NK-92 (cell line): Measurements from ENCODE around the gene VSX1.

Experiments
- DNase-seq: peaks from one replicate; lab custom pipeline; 2025; ENCODE audit not compliant: unreplicated experiment; lab: John Stamatoyannopoulos, UW

VSX1 gene

GRCh38 chr20:25054995-25055629, 26.8 kb downstream of the VSX1 start:
- DNase-seq = no peak

GRCh38 chr20:25054096-25054820, 27.7 kb downstream of the VSX1 start:
- DNase-seq = no peak

- DNase-seq = no peak
Measured at GRCh38 chr20:25053255-25054031, 28.5 kb downstream of the VSX1 start.

- DNase-seq = no peak
Measured at GRCh38 chr20:25052255-25053194, 29.4 kb downstream of the VSX1 start.

GRCh38 chr20:25051386-25052155, 30.4 kb downstream of the VSX1 start:
- no peak for DNase-seq

GRCh38 chr20:25050501-25051350, 31.2 kb downstream of the VSX1 start:
- no peak for DNase-seq

- DNase-seq = no peak
Measured at GRCh38 chr20:25050082-25050481, 31.9 kb downstream of the VSX1 start.

- DNase-seq = no peak
Measured at GRCh38 chr20:25049261-25050060, 32.5 kb downstream of the VSX1 start.

GRCh38 chr20:25048519-25048952, 33.4 kb downstream of the VSX1 start:
- DNase-seq = no peak

- no peak for DNase-seq
Measured at GRCh38 chr20:25047766-25048165, 34.2 kb downstream of the VSX1 start.

GRCh38 chr20:25046736-25047666, 34.9 kb downstream of the VSX1 start:
- DNase-seq = no peak

- no peak for DNase-seq
Measured at GRCh38 chr20:25046181-25046641, 35.7 kb downstream of the VSX1 start.

- no peak for DNase-seq
Measured at GRCh38 chr20:25045343-25045712, 36.6 kb downstream of the VSX1 start.

GRCh38 chr20:25044660-25045342, 37.1 kb downstream of the VSX1 start:
- DNase-seq = no peak

GRCh38 chr20:25044261-25044560, 37.7 kb downstream of the VSX1 start:
- no peak for DNase-seq

- no peak for DNase-seq
Measured at GRCh38 chr20:25043499-25044260, 38.3 kb downstream of the VSX1 start.
